HCT116 (cell line): ENCODE data around the gene MAPRE3. TPM values are rescaled to one million over a fixed set of nuclear protein-coding genes. Genes with fewer than 3 reads are reported as not detected.

Experiments
- ATAC-seq: fragments of 200-7000 bp; cut with Tn5 transposase; 2 replicates; pipeline ENCODE4 v1.9.1; 2020; ENCODE audit warnings: mild to moderate bottlenecking, moderate library complexity
- BruUV-seq: library from RNA; stranded (reverse); fragments of 400-500 nt; replicated peaks from 2 replicates; lab custom pipeline; 2021; lab: Mats Ljungman, UMichigan
- CTCF ChIA-PET: fragments of 300-600 bp; sonication (Branson Sonifier 250); formaldehyde crosslinking; loops from one replicate; lab custom pipeline; 2021; ENCODE audit warnings: antibody characterized with exemption; lab: Charles Lee
- POLR2A ChIA-PET: fragments of 300-600, 350-600 bp; sonication (Branson Sonifier 250); formaldehyde crosslinking; loops from one replicate; lab custom pipeline; 2021; ENCODE audit warnings: antibody characterized with exemption; lab: Charles Lee
- RAD21 ChIA-PET, 2 experiments: fragments of 300-600 bp; sonication (Branson Sonifier 250); formaldehyde crosslinking; loops; one replicate each; lab custom pipeline; 2023; ENCODE audit warnings: low total read pairs in 2 of 2; ENCODE audit not compliant: uncharacterized antibody in 2 of 2, unreplicated experiment in 2 of 2, low non-redundant PET in 1 of 2; lab: Charles Lee
- DNase-seq: peaks from one replicate; pipeline ENCODE4 v3.0.0-alpha.2; 2010; ENCODE audit warnings: low read depth, low spot score
- H2AFZ ChIP-seq: fragments of 200-600 bp; shearing (Covaris generic), sonication (generic); 2 replicates; pipeline ENCODE4 v1.6.1; 2017; ENCODE audit warnings: low read depth, mixed run types, mixed read lengths, antibody characterized with exemption, low read length; ENCODE audit not compliant: poor library complexity, severe bottlenecking
- H3K27ac ChIP-seq: 2 replicates; pipeline ENCODE4 v1.5.1; 2012; ENCODE audit warnings: low read depth, low read length
- H3K27me3 ChIP-seq: fragments of 200-600 bp; sonication (generic); 2 replicates; pipeline ENCODE4 v1.6.1; 2016; ENCODE audit warnings: mixed run types, low read length, mixed read lengths; ENCODE audit not compliant: insufficient read depth
- H3K36me3 ChIP-seq, 2 experiments: fragments of 200-500 bp in 1 of 2; fragments of 200-600 bp in 1 of 2; sonication (Bioruptor generic) in 1 of 2; sonication (generic) in 1 of 2; 2 replicates each; pipeline versions ENCODE4 v1.5.1 to v1.6.1; 2014 to 2016; ENCODE audit warnings: low read length in 2 of 2, inconsistent platforms in 1 of 2, mixed read lengths in 1 of 2, mixed run types in 1 of 2; ENCODE audit not compliant: insufficient read depth in 2 of 2, control insufficient read depth in 1 of 2
- H3K4me1 ChIP-seq, 2 experiments: fragments of 200-600 bp in 1 of 2; sonication (generic) in 1 of 2; 2 replicates each; pipeline versions ENCODE4 v1.5.1 to v1.6.1; 2012 to 2017; ENCODE audit warnings: low read length in 2 of 2, inconsistent platforms in 1 of 2, mild to moderate bottlenecking in 1 of 2, mixed read lengths in 1 of 2, mixed run types in 1 of 2, moderate library complexity in 1 of 2; ENCODE audit not compliant: insufficient read depth in 2 of 2, control insufficient read depth in 1 of 2
- H3K4me2 ChIP-seq: fragments of 200-600 bp; sonication (generic); 2 replicates; pipeline ENCODE4 v1.6.1; 2017; ENCODE audit warnings: mixed run types, low read length, mixed read lengths
- H3K4me3 ChIP-seq, 2 experiments: fragments of 200-600 bp in 1 of 2; sonication (generic) in 1 of 2; replicated peaks in 1 of 2; 2 replicates each; pipeline ENCODE4 v1.5.1; 2011 to 2016; ENCODE audit warnings: low read length in 2 of 2, control low read depth in 1 of 2, low read depth in 1 of 2, mild to moderate bottlenecking in 1 of 2, mixed read lengths in 1 of 2, mixed run types in 1 of 2
- H3K79me2 ChIP-seq: fragments of 200-600 bp; sonication (generic); 2 replicates; pipeline ENCODE4 v1.6.1; 2017; ENCODE audit warnings: mild to moderate bottlenecking, mixed run types, low read length, moderate library complexity, mixed read lengths; ENCODE audit not compliant: insufficient read depth
- H3K9ac ChIP-seq: fragments of 200-600 bp; sonication (generic); 2 replicates; pipeline ENCODE4 v1.6.1; 2016; ENCODE audit warnings: low read length, mixed read lengths
- H3K9me2 ChIP-seq: fragments of 200-600 bp; sonication (generic), shearing (Covaris generic); 2 replicates; pipeline ENCODE4 v1.6.1; 2017; ENCODE audit warnings: mixed run types, mild to moderate bottlenecking, moderate library complexity; ENCODE audit not compliant: insufficient read depth
- H3K9me3 ChIP-seq, 2 experiments: fragments of 200-500 bp in 1 of 2; fragments of 200-600 bp in 1 of 2; sonication (Bioruptor generic) in 1 of 2; sonication (generic) in 1 of 2; 2 replicates each; pipeline ENCODE4 v1.6.1; 2014 to 2017; ENCODE audit warnings: low read length in 2 of 2, mixed read lengths in 2 of 2, inconsistent platforms in 1 of 2, low read depth in 1 of 2, mild to moderate bottlenecking in 1 of 2, mixed run types in 1 of 2, moderate library complexity in 1 of 2; ENCODE audit not compliant: control insufficient read depth in 1 of 2, insufficient read depth in 1 of 2
- H4K20me1 ChIP-seq: fragments of 200-600 bp; sonication (generic), shearing (Covaris generic); 2 replicates; pipeline ENCODE4 v1.6.1; 2017; ENCODE audit warnings: mixed run types, mild to moderate bottlenecking, moderate library complexity; ENCODE audit not compliant: insufficient read depth
- CBX3 ChIP-seq: IDR thresholded peaks from 2 replicates; pipeline ENCODE4 v1.6.1; 2012; ENCODE audit warnings: low read depth
- CEBPB ChIP-seq: IDR thresholded peaks from 2 replicates; pipeline ENCODE4 v1.6.1; 2012; ENCODE audit warnings: low read depth
- ELF1 ChIP-seq: IDR thresholded peaks from 2 replicates; pipeline ENCODE4 v1.6.1; 2012; ENCODE audit warnings: low read depth, borderline replicate concordance
- EZH2 ChIP-seq: fragments of 200-600 bp; sonication (generic); IDR thresholded peaks from 2 replicates; pipeline ENCODE4 v1.6.1; 2017; ENCODE audit warnings: antibody characterized with exemption, mixed run types
- FOSL1 ChIP-seq: IDR thresholded peaks from 2 replicates; pipeline ENCODE4 v1.6.1; 2012; ENCODE audit warnings: low read depth
- POLR2A ChIP-seq: IDR thresholded peaks from 2 replicates; pipeline ENCODE4 v1.7.0; 2011; ENCODE audit warnings: borderline replicate concordance; ENCODE audit not compliant: insufficient read depth, insufficient read length; ENCODE audit errors: extremely low read depth
- POLR2AphosphoS5 ChIP-seq: IDR thresholded peaks from 2 replicates; pipeline ENCODE4 v1.6.1; 2011; ENCODE audit warnings: mild to moderate bottlenecking, low read depth, low read length, moderate library complexity
- RAD21 ChIP-seq: IDR thresholded peaks from 2 replicates; pipeline ENCODE4 v1.6.1; 2012; ENCODE audit warnings: low read depth, mild to moderate bottlenecking
- SIN3A ChIP-seq: IDR thresholded peaks from 2 replicates; pipeline ENCODE4 v1.6.1; 2012; ENCODE audit warnings: low read depth
- SP1 ChIP-seq: IDR thresholded peaks from 2 replicates; pipeline ENCODE4 v1.6.1; 2012; ENCODE audit warnings: low read depth
- SRF ChIP-seq: IDR thresholded peaks from 2 replicates; pipeline ENCODE4 v1.6.1; 2012; ENCODE audit warnings: low read depth
- TCF7L2 ChIP-seq: IDR thresholded peaks from 2 replicates; pipeline ENCODE4 v1.7.0; 2011; ENCODE audit warnings: borderline replicate concordance, inconsistent platforms; ENCODE audit not compliant: insufficient read depth, insufficient read length; ENCODE audit errors: extremely low read depth
- YY1 ChIP-seq: IDR thresholded peaks from 2 replicates; pipeline ENCODE4 v1.6.1; 2011; ENCODE audit warnings: low read length, low read depth, moderate library complexity, mild to moderate bottlenecking; ENCODE audit not compliant: insufficient replicate concordance; ENCODE audit errors: extremely low read depth
- ZFX ChIP-seq: fragments of 450-650 bp; IDR thresholded peaks from 2 replicates; pipeline ENCODE4 v1.6.1; 2017
- ZNF274 ChIP-seq: fragments of 200-500 bp; sonication (Bioruptor generic); IDR thresholded peaks from 2 replicates; pipeline ENCODE4 v1.6.1; 2014; ENCODE audit warnings: mild to moderate bottlenecking, low read depth, low read length, inconsistent platforms
- intact Hi-C: fragments of 100-400 bp; cut with micrococcal nuclease; formaldehyde crosslinking; loops from 2 replicates; pipeline ENCODE4 v1.10.0; 2022
- total RNA-seq: library from RNA; stranded (reverse); gene quantifications from one replicate; pipeline ENCODE4 v1.2.1, GENCODE V29; 2021; ENCODE audit not compliant: unreplicated experiment
- TF ChIP-seq, protein P1 (sequence below): IDR thresholded peaks from 2 replicates; pipeline ENCODE4 v1.6.1; 2011; ENCODE audit warnings: mild to moderate bottlenecking, low read length, moderate library complexity; ENCODE audit not compliant: insufficient replicate concordance; ENCODE audit errors: extremely low read depth
- TF ChIP-seq, protein P2 (sequence below): IDR thresholded peaks from 2 replicates; pipeline ENCODE4 v1.6.1; 2012; ENCODE audit warnings: low read depth
- TF ChIP-seq, protein P3 (sequence below), 3 experiments: fragments of 200-600 bp in 1 of 3; sonication (generic) in 1 of 3; IDR thresholded peaks in 2 of 3; conservative IDR thresholded peaks in 1 of 3; 2 replicates each; pipeline ENCODE4 v1.5.1; 2012 to 2017; ENCODE audit warnings: low read depth in 2 of 3, low read length in 2 of 3, antibody characterized with exemption in 1 of 3, borderline replicate concordance in 1 of 3, control low read depth in 1 of 3, mild to moderate bottlenecking in 1 of 3, mixed read lengths in 1 of 3, mixed run types in 1 of 3, moderate library complexity in 1 of 3; ENCODE audit not compliant: insufficient read depth in 1 of 3
- TF ChIP-seq, protein P4 (sequence below): IDR thresholded peaks from 2 replicates; pipeline ENCODE4 v1.6.1; 2012

MAPRE3 gene
- total RNA-seq, 1 experiment from 2014 or later = 12.1 TPM

DNA sequence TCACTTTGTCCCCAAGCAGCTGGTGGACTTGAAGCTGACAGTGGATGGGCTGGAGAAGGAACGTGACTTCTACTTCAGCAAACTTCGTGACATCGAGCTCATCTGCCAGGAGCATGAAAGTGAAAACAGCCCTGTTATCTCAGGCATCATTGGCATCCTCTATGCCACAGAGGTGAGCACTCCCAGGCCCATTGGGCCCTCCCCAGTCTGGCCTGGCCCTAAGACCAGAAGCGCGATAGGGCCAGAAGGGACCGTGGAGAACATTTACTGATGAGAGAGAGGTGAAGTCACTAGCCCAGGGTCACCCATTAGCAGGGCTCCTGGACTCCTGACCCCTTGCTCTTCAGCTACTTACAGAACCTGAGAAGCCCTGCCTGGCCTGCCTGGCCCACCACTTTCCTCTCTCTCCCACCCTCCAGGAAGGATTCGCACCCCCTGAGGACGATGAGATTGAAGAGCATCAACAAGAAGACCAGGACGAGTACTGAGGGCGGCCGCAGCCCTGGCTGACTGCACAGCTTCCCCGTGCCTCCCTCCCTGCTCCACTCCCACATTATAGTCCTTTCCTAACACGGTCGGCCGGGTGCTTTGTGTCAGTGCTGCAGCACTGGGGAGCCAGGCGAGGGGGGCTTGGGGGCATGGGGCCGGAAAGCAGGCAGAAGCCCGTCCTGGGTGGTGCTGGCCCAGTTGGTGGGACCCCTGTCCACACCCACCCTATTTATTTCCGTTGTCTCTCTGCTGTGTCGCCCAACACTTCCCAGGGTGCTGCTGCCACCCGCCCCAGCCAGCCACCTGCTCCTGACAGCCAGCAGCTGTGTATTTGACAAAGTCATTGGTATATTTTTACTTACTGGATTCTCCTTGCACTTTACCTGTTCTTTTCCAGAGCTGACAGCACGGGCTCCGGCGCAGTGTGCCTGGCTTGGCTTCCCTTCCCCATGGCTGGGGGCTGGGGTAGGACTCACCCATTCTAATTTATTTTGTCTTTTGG lies 55.7 kb downstream of the MAPRE3 start:
- intact Hi-C loops = no loop called here
- ATAC-seq (no peak), DNase-seq (no peak)
- H3K4me1 ChIP-seq = peaks cover 12 to 32% of the 10 kb centered on the region in 2 experiments
- H3K4me3 ChIP-seq = no peak overlapping the region
- BruUV-seq = TSS peak; percentile 52
- no peaks in the 10 kb centered on the region for H3K27me3 ChIP-seq
- no peaks in the 10 kb centered on the region for H4K20me1 ChIP-seq
- H3K79me2 ChIP-seq = peaks cover 30% of the 10 kb centered on the region
- no peak overlapping the region for H3K4me2 ChIP-seq
- H3K36me3 ChIP-seq = peaks cover 4 to 8% of the 10 kb centered on the region in 2 experiments; a peak in 2 of 4 replicates
- no peak overlapping the region for H3K9ac ChIP-seq
- RAD21 ChIA-PET = no interaction called here
- no peaks in the 10 kb centered on the region for H3K9me3 ChIP-seq
- no peak overlapping the region for H3K27ac ChIP-seq
- POLR2A ChIA-PET = no interaction called here
- CTCF ChIA-PET = no interaction called here
- H3K9me2 ChIP-seq = no peaks in the 10 kb centered on the region
- no peak overlapping the region for H2AFZ ChIP-seq
- TF ChIP-seq POLR2A = no peak
- no peak for TF ChIP-seq EZH2
- TF ChIP-seq, protein P1, sequence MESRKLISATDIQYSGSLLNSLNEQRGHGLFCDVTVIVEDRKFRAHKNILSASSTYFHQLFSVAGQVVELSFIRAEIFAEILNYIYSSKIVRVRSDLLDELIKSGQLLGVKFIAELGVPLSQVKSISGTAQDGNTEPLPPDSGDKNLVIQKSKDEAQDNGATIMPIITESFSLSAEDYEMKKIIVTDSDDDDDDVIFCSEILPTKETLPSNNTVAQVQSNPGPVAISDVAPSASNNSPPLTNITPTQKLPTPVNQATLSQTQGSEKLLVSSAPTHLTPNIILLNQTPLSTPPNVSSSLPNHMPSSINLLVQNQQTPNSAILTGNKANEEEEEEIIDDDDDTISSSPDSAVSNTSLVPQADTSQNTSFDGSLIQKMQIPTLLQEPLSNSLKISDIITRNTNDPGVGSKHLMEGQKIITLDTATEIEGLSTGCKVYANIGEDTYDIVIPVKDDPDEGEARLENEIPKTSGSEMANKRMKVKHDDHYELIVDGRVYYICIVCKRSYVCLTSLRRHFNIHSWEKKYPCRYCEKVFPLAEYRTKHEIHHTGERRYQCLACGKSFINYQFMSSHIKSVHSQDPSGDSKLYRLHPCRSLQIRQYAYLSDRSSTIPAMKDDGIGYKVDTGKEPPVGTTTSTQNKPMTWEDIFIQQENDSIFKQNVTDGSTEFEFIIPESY = no peak
- TF ChIP-seq ELF1 = no peak
- TF ChIP-seq SRF = no peak
- TF ChIP-seq RAD21 = no peak
- TF ChIP-seq, protein P2, sequence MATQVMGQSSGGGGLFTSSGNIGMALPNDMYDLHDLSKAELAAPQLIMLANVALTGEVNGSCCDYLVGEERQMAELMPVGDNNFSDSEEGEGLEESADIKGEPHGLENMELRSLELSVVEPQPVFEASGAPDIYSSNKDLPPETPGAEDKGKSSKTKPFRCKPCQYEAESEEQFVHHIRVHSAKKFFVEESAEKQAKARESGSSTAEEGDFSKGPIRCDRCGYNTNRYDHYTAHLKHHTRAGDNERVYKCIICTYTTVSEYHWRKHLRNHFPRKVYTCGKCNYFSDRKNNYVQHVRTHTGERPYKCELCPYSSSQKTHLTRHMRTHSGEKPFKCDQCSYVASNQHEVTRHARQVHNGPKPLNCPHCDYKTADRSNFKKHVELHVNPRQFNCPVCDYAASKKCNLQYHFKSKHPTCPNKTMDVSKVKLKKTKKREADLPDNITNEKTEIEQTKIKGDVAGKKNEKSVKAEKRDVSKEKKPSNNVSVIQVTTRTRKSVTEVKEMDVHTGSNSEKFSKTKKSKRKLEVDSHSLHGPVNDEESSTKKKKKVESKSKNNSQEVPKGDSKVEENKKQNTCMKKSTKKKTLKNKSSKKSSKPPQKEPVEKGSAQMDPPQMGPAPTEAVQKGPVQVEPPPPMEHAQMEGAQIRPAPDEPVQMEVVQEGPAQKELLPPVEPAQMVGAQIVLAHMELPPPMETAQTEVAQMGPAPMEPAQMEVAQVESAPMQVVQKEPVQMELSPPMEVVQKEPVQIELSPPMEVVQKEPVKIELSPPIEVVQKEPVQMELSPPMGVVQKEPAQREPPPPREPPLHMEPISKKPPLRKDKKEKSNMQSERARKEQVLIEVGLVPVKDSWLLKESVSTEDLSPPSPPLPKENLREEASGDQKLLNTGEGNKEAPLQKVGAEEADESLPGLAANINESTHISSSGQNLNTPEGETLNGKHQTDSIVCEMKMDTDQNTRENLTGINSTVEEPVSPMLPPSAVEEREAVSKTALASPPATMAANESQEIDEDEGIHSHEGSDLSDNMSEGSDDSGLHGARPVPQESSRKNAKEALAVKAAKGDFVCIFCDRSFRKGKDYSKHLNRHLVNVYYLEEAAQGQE = no peak
- TF ChIP-seq CEBPB = no peak
- TF ChIP-seq, protein P3, sequence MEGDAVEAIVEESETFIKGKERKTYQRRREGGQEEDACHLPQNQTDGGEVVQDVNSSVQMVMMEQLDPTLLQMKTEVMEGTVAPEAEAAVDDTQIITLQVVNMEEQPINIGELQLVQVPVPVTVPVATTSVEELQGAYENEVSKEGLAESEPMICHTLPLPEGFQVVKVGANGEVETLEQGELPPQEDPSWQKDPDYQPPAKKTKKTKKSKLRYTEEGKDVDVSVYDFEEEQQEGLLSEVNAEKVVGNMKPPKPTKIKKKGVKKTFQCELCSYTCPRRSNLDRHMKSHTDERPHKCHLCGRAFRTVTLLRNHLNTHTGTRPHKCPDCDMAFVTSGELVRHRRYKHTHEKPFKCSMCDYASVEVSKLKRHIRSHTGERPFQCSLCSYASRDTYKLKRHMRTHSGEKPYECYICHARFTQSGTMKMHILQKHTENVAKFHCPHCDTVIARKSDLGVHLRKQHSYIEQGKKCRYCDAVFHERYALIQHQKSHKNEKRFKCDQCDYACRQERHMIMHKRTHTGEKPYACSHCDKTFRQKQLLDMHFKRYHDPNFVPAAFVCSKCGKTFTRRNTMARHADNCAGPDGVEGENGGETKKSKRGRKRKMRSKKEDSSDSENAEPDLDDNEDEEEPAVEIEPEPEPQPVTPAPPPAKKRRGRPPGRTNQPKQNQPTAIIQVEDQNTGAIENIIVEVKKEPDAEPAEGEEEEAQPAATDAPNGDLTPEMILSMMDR (IDR thresholded peaks at IDR 0.05 in 2 of 3, conservative IDR thresholded peaks at IDR 0.05 in 1 of 3; ENCODE audit: borderline replicate concordance in 1 of 3, insufficient read depth in 1 of 3, low read depth in 2 of 3, low read length in 2 of 3) = no peak
- TF ChIP-seq YY1 = no peak
- no peak for TF ChIP-seq SP1
- no peak for TF ChIP-seq FOSL1
- TF ChIP-seq, protein P4, sequence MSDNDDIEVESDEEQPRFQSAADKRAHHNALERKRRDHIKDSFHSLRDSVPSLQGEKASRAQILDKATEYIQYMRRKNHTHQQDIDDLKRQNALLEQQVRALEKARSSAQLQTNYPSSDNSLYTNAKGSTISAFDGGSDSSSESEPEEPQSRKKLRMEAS = no peak
- no peak for TF ChIP-seq ZFX
- no peak for TF ChIP-seq TCF7L2
- TF ChIP-seq ZNF274 = no peak
- TF ChIP-seq SIN3A = no peak
- no peak for TF ChIP-seq POLR2AphosphoS5
- TF ChIP-seq CBX3 = no peak
